Loucy (cell line): ENCODE results near the gene ADGRD1.

Experiments used
- EZH2phosphoT487 ChIP-seq: fragments of 200-600 bp; IDR thresholded peaks from 2 replicates; pipeline ENCODE4 v1.6.1; 2018; ENCODE audit warnings: antibody characterized with exemption, mild to moderate bottlenecking, moderate library complexity, borderline replicate concordance
- TF ChIP-seq, protein P1 (sequence below): fragments of 200-600 bp; sonication (generic); conservative IDR thresholded peaks from 2 replicates; pipeline ENCODE4 v1.5.1; 2014; ENCODE audit warnings: mild to moderate bottlenecking, antibody characterized with exemption, low read length

GRCh38 chr12:131101703-131102492, 148.2 kb downstream of the ADGRD1 start:
- TF ChIP-seq EZH2phosphoT487: no peak
- TF ChIP-seq, protein P1, sequence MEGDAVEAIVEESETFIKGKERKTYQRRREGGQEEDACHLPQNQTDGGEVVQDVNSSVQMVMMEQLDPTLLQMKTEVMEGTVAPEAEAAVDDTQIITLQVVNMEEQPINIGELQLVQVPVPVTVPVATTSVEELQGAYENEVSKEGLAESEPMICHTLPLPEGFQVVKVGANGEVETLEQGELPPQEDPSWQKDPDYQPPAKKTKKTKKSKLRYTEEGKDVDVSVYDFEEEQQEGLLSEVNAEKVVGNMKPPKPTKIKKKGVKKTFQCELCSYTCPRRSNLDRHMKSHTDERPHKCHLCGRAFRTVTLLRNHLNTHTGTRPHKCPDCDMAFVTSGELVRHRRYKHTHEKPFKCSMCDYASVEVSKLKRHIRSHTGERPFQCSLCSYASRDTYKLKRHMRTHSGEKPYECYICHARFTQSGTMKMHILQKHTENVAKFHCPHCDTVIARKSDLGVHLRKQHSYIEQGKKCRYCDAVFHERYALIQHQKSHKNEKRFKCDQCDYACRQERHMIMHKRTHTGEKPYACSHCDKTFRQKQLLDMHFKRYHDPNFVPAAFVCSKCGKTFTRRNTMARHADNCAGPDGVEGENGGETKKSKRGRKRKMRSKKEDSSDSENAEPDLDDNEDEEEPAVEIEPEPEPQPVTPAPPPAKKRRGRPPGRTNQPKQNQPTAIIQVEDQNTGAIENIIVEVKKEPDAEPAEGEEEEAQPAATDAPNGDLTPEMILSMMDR: no peak
